Stimulated activated CD8-positive, alpha-beta memory T cell treated with anti-CD3 and anti-CD28 coated beads, Interleukin-12 subunit alpha, Interleukin-12 subunit beta, amount 100 ng/mL, for 24 hours (primary cell): ENCODE results near the gene PRDM15.

ENCODE experiments used
- DNase-seq: peaks from one replicate; pipeline ENCODE4 v3.0.0-alpha.2; 2020; ENCODE audit errors: extremely low read depth

The PRDM15 gene

DNA sequence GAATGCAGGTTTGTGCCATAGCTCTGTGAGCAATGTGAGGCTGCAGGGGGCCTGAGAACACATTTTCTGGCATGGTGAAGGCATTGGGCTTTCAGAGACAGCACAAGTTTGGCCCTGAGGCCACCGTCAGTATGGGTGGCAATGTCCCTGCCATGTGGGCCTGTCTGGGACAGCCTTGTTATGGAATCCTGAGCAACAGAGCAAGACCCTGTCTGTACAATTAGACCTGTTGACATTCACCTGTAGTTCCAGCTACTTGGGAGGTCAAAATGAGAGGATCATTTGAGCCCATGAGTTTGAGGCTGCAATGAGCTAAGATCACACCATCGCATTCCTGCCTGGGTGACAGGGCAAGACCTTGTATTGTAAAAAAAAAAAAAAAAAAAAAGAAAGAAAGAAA lies 35.6 kb downstream of the PRDM15 start:
- DNase-seq = no peak

DNA sequence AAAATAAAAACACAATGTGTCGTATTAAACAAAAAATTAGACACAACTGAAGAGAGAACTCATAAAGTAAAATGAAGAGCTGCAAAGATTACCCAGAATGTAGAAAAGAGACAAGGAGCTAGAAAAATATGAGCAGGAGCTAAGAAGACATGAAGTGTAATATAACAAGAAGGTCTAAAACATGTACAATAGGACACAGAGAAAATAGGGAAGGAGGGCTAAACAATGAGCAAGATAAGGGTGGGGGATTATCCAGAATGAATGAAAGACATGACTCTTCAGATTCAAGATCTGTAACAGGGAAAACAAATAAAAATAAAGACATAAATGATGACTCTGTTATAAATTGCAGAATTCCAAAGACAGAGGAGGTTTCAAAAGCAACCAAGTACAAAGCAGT lies 38.3 kb downstream of the PRDM15 start:
- DNase-seq = no peak

DNA sequence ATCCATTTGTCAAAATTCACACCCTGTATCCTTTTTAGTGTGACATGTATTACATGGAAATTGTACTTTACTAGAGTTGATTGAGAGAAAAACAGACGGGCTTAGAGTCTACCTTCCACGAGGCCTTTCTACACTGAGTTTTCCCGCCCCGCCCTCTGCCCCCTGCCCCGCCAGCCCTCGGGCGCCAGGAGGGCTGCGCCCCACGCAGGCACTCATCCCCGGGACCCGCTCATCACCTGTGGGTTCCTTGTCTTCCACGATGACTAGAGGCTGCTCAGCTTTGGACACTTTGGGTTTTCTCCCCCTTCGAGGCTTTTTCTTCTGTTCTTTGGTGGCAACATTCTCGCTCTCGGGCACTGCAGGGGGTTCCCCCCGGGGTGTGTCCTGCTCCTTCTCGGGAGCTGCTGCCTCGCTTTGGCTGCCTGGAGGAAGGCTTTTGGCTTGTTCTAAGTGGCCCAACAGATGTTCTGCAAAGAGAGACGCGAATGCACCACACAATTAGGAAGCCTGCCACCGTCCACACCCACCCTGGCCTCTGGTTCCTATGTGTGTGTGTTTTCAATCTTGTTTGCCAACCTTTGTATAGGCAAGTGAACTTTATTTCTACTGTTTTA lies 39.6 kb downstream of the PRDM15 start:
- DNase-seq = no peak

DNA sequence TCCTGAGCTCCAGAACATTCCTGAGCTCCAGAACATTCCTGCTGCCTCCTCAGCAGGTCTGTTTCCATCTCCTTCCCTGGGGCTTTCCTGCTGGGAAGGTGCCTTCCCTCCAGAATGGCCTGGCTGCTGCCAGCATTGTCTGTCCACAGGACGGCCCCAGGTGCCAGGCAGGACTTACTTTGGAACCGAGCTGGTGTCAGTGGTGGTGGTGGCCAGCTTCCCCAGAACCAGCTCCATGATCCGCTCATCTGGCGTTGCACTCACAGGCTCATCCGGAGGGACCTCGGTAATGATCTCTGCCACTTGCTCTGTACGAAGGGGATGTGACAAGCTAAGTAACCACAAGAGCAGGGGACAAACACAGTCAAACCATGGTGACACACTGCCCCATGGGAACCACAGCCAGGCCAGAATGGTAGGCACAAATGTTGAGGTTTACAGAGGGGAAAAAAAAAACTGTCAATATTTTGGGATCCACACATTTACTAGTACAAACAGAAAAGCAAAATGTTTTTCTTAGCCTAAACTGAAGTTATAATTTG lies 41.3 kb downstream of the PRDM15 start:
- no peak for DNase-seq

DNA sequence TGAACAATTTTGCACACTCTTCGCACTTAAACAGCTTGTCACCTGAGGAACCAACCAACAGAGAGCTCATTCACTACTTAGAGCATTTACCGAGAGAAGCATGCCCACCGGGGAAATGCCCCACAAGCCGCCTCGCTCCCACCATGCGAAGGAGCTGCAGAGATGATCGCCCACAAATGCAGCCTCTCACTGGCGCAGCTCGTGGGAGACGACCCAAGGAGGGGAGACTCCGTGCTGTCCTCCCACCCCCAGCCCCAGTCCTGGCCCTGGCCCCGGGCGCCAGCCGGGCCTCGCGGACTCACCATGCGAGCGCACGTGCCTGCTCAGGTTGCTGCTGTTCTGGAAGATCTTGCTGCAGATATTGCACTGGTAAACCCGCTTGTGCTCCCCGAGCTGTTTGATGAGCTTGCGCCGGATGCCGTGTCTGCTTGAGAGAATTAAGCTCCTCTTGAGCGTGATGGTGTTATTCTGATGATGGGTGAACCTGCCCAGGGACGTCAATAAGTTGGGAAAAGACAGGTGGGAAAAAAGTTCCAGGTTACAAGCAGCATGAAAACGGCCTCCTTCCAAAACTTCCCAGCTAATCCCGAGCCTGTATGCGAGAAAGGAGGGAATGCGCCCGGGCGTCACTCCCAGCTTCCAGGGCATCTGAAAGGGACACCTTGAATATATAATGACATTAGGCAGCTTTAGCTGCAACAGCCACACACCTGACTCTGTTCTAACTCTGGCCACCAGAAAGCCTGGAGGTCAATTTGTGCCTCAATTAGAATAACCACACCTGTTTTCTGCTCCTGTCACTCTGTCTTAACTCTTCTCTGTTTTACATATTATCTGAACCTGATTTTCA lies 42.8 kb downstream of the PRDM15 start:
- no peak for DNase-seq

DNA sequence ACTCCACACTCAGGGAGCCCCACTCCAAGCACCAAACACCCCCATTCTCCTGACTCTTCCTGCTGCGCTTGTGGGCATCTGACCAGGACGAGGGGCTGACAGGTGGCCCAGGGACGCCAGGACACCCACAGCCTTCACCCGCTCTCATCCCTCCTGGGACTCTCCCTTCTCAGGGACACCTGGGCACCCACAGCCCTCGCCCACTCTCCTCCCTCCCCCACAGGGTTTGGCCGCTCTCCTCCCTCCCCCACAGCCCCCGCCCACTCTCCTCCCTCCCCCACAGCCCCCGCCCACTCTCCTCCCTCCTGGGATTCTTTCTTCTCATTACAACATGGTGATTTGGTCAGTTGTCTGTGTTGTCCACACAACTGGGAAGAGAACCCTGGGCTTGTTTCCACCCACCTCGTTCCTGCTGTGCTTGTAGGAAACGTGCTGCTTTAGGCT lies 43.4 kb downstream of the PRDM15 start:
- no peak for DNase-seq

DNA sequence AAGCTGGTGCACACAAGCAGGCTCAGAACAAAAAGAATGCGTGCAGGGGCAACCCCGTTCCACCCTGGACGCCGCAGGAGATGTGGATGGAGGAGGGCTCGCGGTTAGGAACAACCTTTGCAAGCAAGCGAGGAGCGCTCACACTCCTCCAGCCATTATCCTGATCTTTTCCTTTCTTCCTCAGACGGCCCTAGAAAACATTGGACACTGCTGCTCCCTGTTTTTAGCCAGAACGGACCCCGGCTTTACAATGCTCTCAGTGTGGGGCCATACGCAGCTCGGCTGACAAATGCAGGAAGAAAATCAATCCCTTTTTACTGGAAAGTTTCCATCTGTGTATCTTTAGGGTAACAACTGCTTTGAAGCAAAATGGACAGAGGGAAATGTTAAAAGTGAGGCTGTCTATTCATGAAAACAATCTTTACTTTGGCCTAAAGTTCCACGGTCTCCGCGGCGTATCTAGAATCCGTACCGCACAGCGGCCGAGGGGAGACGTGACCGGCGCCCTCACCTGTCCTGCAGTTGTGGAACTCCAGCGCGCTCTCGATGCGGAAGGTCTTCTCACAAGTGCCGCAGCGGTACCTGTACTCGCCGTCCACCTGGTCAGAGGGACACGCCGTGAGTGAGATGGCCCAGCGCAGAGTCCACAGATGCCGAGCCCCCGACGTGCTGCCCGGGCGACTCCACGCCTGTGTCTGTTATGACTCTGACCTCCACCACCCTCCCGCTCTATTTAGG lies 44.0 kb downstream of the PRDM15 start:
- no peak for DNase-seq

DNA sequence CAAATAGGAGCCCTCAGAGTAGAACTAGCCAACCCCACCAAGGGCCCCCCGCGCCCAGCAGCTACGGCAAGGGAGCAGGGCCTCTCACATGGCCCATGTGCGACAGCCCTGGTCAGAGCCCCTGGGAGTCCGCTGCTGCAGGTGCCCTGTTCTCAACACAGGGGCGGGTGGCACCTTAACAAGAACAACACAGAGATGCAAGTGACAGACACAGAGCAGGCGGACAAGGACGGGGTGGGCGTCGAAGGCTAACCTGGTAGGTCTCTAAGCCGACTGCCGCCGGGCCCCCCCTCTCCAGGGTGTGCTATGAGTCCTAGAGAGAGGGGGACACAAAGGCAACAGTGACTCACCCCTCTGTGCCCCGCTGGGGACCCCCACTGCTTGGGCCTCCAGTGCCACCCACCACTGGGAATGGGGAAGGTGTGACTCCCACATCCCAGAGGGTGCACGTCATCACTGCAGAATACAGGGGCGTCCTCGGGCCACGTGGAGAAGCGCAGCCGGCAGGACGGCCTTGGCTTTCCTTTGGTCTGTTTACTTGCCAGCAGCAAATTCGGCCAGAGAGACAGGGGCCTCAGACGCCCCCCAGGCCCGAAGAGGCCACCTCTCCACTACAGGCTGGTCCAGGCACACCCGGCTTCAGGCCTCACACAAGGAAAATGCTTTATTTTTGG lies 44.8 kb downstream of the PRDM15 start:
- DNase-seq = no peak

DNA sequence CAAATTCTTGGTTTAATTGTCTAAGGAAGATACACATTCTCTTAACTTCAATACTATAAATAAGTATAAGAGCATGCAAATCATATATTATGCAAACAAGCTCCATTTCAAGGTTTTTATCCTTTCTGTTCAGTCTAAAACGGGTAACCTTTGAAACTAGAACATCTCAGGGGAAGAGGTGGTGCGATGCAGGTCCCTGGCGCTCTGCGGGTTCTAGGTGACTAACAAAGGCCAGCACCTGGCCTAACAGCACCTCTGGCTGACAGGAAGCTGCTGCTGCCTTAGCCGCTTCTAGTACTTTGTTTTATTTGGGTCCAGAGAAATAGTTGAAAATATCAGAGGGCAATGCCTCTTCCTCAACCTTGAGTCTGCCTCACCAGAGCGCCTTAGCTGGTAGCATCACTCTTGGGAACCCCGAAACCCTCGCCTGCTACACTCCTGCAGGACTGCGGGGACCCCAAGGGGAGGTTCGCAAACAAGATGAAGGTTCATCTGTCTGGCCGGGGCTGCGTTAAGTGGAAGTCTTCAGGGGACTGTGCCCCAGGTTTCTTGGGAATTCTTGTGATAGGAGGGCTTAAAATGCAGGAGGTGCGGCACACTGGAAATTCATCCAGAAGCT lies 45.5 kb downstream of the PRDM15 start:
- DNase-seq = no peak

DNA sequence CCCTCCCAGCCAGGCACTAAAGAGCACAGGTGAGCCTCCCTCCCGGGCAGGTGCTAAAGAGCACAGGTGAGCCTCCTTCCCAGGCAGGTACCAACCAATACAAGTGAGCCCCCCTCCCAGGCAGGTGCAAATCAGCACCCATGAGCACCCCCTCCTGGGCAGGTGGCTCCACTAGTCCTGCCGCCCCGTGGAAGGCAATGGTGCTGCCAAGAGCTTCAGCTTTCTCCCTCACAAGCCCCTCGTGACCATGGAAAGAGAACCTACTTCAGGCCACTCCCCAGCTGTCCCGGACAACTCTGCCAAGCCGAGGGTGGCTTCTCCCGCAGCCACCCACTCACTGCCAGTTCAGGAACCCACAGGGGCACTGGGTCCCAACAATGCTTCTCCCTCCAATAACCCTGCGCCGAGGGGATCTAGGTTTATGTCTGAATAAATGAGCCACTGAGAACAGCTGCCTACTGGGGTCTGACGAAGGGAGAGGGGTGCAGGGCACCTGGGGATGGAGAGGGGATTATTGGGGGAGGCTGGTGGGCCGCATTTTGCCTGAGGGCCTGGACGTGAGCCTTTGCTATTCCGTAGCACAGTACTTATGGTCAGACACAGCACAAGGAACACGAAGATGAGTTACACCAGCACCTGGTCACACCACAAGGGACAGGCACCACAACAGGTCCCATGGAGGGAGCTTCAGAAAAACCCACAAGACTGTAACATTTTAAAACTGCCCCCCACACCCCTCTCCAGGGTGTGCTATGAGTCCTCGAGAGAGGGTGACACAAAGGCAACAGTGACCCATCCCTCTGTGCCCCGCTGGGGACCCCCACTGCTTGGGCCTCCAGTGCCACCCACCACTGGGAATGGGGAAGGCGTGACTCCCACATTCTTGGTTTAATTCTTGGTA lies 46.3 kb downstream of the PRDM15 start:
- no peak for DNase-seq

DNA sequence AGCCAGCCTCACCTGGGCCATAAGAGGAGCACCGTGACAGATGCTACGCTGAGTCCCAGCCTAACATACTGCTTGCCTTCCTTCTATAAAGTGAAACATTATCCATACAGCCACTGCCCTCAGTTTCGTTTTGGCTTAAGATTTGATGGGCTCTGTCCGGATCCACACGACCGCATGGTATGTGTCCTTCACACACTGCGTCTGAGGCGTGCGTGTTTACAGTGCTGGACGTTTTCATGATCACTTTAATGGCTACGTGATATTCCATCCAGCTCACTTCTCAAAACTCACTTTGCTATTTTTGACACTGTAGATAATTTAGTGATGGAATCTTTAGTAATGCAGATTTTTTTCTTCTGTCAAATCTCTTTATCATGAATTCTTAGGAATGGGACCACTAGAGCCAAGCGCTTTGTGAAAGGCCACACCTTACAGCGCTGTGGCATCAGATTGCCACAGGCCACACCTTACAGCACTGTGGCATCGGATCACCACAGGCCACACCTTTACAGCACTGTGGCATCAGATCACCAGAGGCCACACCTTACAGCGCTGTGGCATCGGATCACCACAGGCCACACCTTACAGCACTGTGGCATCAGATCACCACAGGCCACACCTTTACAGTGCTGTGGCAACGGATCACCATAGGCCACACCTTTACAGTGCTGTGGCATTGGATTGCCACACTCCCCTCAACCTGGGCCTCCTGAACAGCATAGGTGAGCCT lies 47.1 kb downstream of the PRDM15 start:
- DNase-seq = no peak

DNA sequence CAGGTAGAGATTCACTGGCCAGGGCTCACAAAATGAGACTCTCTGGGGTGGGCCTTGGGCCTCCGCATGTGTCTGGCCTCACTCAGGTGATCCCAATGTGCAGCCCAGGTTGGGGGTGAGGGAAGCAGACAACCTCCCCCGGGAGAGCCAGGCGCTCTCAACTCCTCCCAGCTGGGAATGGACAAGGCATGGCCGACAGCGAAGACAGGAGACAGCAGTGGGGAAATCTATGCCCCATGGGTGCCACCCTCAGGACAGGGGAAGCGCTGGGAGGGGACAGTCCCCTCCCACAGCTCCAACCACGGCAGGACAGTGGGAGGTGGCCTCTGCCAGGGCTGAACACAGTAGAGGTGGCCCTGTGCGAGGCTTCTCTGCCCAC lies 47.7 kb downstream of the PRDM15 start:
- no peak for DNase-seq

DNA sequence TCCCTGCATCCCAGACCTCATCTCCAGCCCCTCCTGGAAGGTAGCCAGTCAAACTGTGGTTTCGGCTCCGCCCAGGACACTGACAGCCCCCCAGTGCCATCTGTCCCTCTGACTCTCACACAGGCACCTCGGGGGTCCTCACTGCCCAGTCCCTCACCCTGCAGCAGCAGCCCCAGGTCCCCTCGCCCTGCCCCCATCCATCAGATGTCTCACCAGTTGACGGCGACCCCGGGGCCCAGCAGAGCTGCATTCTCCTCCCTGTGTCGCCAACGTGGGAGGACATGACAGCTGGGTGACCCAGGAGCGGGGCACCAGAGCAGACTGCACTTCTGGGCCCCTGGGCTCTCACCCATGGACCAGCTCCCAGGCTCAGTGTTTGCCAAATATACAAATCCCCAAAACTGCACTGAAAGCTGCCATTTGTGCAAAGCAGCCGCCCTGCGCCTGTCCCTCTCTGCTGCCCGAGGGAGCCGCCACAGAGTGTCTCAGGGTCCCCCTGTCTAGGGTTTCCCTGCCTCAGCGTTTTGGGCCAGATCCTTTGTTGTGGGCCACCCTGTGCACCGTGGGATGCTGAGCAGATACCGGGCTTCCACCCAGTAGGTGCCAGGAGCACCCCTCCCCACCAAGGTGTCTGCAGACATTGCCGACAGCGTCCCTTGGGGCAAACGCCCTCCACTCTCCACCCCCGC lies 48.2 kb downstream of the PRDM15 start:
- DNase-seq = no peak

DNA sequence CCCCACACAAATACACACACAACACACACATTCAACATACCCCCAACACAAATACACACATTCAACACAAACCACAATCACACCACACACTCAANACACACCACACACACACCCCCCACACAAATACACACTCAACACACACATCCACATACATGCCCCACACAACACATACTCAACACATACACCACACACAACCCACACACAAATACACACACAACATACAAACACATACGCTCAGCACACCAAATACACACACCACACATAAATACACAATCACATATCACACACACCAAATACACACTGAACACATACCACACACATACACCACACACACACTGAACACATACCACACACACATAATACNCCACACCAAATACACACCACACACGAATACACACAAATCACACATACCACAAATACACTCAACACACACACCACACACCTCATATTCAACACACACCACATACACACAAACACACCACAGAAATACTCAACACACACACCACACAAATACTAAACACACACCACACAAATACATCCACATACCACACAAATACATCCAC lies 48.9 kb downstream of the PRDM15 start:
- no peak for DNase-seq

DNA sequence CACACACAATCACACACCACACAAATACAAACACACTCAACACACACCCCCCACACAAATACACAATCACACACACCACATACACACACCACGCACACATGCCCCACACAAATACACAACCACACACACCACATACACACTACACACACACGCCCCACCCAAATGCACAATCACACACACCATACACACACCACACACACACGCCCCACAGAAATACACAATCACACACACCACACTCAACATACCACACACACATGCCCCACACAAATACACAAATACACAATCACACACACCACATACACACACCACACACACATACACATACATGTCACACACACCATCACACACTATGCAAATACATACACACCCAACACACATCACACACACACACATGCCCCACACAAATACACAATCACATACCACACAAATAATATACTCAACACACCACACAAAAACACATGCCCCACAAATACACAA lies 50.2 kb downstream of the PRDM15 start:
- DNase-seq = no peak

DNA sequence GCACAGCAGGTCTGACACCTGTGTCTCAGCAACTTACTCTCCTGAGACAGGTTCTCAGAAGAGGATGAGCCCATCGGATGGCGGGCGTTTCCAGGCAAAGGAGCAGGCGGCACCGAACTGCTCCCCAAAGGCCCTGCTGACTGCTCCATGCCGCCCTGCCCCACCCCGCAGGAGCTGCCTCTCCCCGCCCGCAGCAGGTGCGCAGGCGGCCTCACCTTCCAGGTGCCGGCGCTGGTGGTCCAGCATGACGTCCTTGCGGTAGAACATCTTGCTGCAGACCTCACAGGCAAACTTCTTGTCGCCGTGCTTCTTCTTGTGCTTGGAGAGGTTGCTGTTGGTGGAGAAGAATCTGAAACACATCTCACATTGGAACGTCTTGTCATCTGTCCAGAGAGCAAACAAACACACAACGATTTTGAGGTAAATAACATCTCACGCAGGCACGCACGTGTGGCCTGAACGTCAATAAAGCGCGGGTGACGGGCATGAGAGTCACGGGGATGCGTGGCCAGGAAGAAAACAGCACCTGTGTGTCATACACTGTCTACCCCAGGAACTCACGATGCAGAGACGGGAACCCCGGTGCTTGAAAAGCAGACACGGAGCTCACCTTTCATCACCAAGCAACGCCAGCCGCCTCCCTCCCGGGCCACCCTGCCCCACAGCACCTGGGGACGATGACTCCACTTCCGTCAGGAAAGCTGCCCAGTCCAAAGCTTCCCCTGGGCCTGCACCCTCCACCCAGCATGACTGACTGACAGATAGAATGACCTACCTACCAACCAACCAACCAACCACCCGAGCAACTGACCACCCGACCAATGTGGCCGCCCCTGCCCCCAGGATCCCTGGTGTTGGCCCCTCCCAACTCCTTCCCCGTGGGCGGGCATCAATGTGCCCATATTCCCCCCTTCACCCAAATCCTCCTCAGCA lies 50.9 kb downstream of the PRDM15 start:
- no peak for DNase-seq

DNA sequence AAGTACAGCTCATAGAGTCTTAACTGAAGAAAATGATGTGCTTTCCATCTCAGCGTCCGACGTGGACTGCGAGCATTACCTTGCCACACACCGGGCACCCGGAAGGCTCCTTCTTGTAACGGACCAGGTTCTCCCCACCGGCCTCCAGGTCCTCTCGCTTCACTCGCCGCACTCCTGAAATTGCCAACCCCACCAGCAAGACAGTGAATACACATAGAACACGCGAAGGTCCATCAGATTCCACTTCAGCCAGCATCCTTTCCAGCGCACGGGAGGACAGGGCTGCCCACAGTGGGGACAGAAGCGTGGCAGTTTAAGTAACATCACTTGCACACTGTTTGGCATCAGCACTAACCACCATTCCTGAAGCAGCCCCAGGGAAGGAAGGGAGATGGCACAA lies 53.3 kb downstream of the PRDM15 start:
- DNase-seq = no peak

DNA sequence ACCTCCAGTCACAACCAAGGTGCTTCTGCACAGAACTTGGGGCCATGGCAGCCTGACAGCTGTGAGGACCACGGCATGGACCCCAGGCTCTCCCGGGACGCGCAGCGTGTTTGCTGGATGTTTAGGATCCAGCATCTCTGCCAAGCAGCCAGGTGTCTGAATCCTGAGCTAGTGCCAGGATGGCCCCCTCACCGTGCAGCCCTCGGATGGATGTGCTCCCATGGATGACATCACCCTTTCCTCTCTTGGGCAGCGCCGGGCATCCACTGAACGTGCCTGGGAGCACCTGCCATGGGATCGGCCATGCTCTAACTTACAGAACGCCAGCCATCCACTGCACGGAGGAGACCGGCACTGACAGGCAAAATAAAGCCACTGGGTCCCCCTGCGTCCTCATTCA lies 53.9 kb downstream of the PRDM15 start:
- no peak for DNase-seq
